Activated CD8-positive, alpha-beta T cell treated with anti-CD3 and anti-CD28 coated beads, Interleukin-2, amount 10 ng/mL, durations not matched to agents 7 days and 5 days (primary cell): Measurements from ENCODE around the gene NCBP1. TPM values are rescaled to one million over a fixed set of nuclear protein-coding genes. Genes with fewer than 3 reads are reported as not detected.
"Not testable (repeated sequence)": the region's sequence is repeated elsewhere in the genome, so short reads cannot be mapped to it uniquely, and the experiment has no call there.

Experiments used
- ATAC-seq: fragments of 150-1000 bp; cut with Tn5 transposase; one replicate; pipeline ENCODE4 v1.10.0; 2021; ENCODE audit warnings: moderate library complexity
- CTCF ChIA-PET: fragments of 350-600 bp; sonication (Branson Sonifier 250); formaldehyde crosslinking; loops from one replicate; lab custom pipeline; 2021; ENCODE audit warnings: antibody characterized with exemption; lab: Charles Lee
- POLR2A ChIA-PET: fragments of 350-600 bp; sonication (Branson Sonifier 250); formaldehyde crosslinking; loops from one replicate; lab custom pipeline; 2021; ENCODE audit warnings: antibody characterized with exemption; lab: Charles Lee
- DNase-seq: peaks from one replicate; pipeline ENCODE4 v3.0.0-alpha.2; 2020
- H3K27ac Mint-ChIP-seq: one replicate; pipeline ENCODE4 v1.8.0; 2021; ENCODE audit warnings: mild to moderate bottlenecking, mixed read lengths
- H3K27me3 Mint-ChIP-seq: one replicate; pipeline ENCODE4 v1.8.0; 2021; ENCODE audit warnings: low read depth, mixed read lengths
- H3K36me3 Mint-ChIP-seq: one replicate; pipeline ENCODE4 v1.8.0; 2021; ENCODE audit warnings: low read depth, mixed read lengths
- H3K4me1 Mint-ChIP-seq: one replicate; pipeline ENCODE4 v1.8.0; 2021; ENCODE audit warnings: low read depth, mixed read lengths
- H3K4me3 Mint-ChIP-seq: one replicate; pipeline ENCODE4 v1.8.0; 2021; ENCODE audit warnings: mild to moderate bottlenecking, mixed read lengths
- H3K9me3 Mint-ChIP-seq: one replicate; pipeline ENCODE4 v1.8.0; 2022; ENCODE audit warnings: mixed read lengths; ENCODE audit not compliant: insufficient read depth
- total RNA-seq, 2 experiments: library from RNA; stranded (reverse); gene quantifications; one replicate each; pipeline ENCODE4 v1.2.3, GENCODE V29; 2021

The NCBP1 gene
- total RNA-seq, 2 experiments from 2014 or later: 45.1 to 45.9 TPM

- H3K36me3 Mint-ChIP-seq: peaks cover 17% of the 10 kb centered on the region
- POLR2A ChIA-PET: interaction anchor here (0.8 kb wide), 1 partner anchor 50 kb away, joined by 3 read pairs; no protein-coding TSS in a partner anchor
- no peaks in the 10 kb centered on the region for H3K9me3 Mint-ChIP-seq
- CTCF ChIA-PET: interaction anchor here (0.9 to 8.3 kb wide), 54 partner anchors 12 to 745 kb away, joined by 3 to 172 read pairs (median 5); partner anchors contain the start of genes NCBP1, TDRD7, TMOD1 and TSTD2
- DNase-seq: no peak
- peaks cover 5% of the 10 kb centered on the region for H3K4me1 Mint-ChIP-seq
- H3K4me3 Mint-ChIP-seq: no peak overlapping the region
- H3K27ac Mint-ChIP-seq: no peak overlapping the region
- no peaks in the 10 kb centered on the region for H3K27me3 Mint-ChIP-seq
- no peak for ATAC-seq
These were observed 34.2 kb upstream of the NCBP1 start for GRCh38 chr9:97599314-97599846.

GRCh38 chr9:97600531-97601227, 32.9 kb upstream of the NCBP1 start:
- no peak for ATAC-seq
- H3K9me3 Mint-ChIP-seq: no peaks in the 10 kb centered on the region
- no peak overlapping the region for H3K4me3 Mint-ChIP-seq
- H3K4me1 Mint-ChIP-seq: peaks cover 5% of the 10 kb centered on the region
- DNase-seq: no peak
- POLR2A ChIA-PET: no interaction called here
- no peak overlapping the region for H3K27ac Mint-ChIP-seq
- no peaks in the 10 kb centered on the region for H3K27me3 Mint-ChIP-seq
- H3K36me3 Mint-ChIP-seq: peaks cover 23% of the 10 kb centered on the region
- CTCF ChIA-PET: interaction anchor here (1.0 to 8.3 kb wide), 4 partner anchors 11 to 132 kb away, joined by 3 to 172 read pairs (median 78); no protein-coding TSS in a partner anchor

- Mint-ChIP-seq H3K9me3 (no peaks in the 10 kb centered on the region), H3K27ac (no peak overlapping the region), H3K27me3 (no peaks in the 10 kb centered on the region), H3K4me1 (peaks cover 5% of the 10 kb centered on the region), H3K4me3 (no peak overlapping the region), H3K36me3 (peaks cover 23% of the 10 kb centered on the region)
- ChIA-PET CTCF (interaction anchor here (1.6 to 7.5 kb wide), 2 partner anchors 11 to 133 kb away, joined by 6 to 150 read pairs; no protein-coding TSS in a partner anchor), POLR2A (no interaction called here)
- ATAC-seq (no peak), DNase-seq (no peak)
These were observed 32.3 kb upstream of the NCBP1 start for GRCh38 chr9:97601228-97601898.

GRCh38 chr9:97602430-97602829, 31.2 kb upstream of the NCBP1 start:
- DNase-seq: no peak
- POLR2A ChIA-PET: no interaction called here
- CTCF ChIA-PET: interaction anchor here (1.1 to 7.5 kb wide), 4 partner anchors 9 to 191 kb away, joined by 4 to 150 read pairs (median 6); partner anchors contain the start of gene TDRD7
- peaks cover 23% of the 10 kb centered on the region for H3K36me3 Mint-ChIP-seq
- ATAC-seq: no peak
- H3K4me1 Mint-ChIP-seq: peaks cover 5% of the 10 kb centered on the region
- H3K9me3 Mint-ChIP-seq: no peaks in the 10 kb centered on the region
- no peaks in the 10 kb centered on the region for H3K27me3 Mint-ChIP-seq
- H3K4me3 Mint-ChIP-seq: no peak overlapping the region
- H3K27ac Mint-ChIP-seq: no peak overlapping the region

DNA sequence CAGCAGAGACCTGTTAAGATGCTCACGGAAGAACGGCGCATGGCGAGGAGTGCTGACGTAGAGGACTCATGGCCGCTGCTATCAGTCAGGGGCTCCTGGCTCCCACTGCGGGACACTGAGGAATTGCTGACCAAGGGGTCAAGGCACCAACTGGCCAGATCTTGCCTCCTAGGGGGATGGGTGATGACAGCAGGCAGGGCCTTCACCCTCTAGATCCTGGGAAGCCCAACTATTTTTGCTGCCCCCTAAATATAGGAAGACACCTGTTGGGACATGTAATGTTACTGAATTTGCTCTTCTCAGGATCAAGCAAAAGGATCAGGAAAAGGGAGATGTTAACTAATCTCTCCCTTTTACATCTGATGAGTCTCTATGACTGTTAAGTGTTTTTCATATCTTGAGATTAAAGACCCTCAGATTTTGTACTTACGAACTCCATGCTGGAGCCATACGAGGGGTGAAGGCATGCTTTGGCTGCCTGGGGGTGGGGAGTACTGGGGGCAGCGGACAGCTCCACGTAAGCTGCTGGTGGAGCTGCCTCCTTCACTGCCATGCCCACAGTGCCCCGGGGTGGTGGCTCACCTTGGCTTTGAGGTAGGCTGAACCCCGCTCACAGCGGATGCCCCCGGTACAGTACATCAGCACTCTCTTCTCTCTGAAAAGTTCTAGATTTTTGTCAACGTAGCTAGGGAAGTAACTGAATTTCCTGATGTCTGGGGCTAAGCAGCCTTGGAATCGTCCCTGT, 28.5 kb upstream of the NCBP1 start:
- DNase-seq: no peak
- no peak overlapping the region for H3K27ac Mint-ChIP-seq
- no peak for ATAC-seq
- ChIA-PET POLR2A (no interaction called here), CTCF (interaction anchor here (7.5 kb wide), 1 partner anchor 7 kb away, joined by 150 read pairs; no protein-coding TSS in a partner anchor)
- peaks cover 23% of the 10 kb centered on the region for H3K36me3 Mint-ChIP-seq
- no peaks in the 10 kb centered on the region for H3K4me1 Mint-ChIP-seq
- no peaks in the 10 kb centered on the region for H3K9me3 Mint-ChIP-seq
- H3K27me3 Mint-ChIP-seq: no peaks in the 10 kb centered on the region
- H3K4me3 Mint-ChIP-seq: no peak overlapping the region

- POLR2A ChIA-PET: interaction anchor here (1.2 kb wide), 1 partner anchor 18 kb away, joined by 6 read pairs; the partner anchor contains the start of genes NCBP1 and TSTD2
- H3K27me3 Mint-ChIP-seq: no peaks in the 10 kb centered on the region
- DNase-seq: peak; percentile 75
- peaks cover 16% of the 10 kb centered on the region for H3K36me3 Mint-ChIP-seq
- CTCF ChIA-PET: interaction anchor here (0.6 to 10.9 kb wide), 38 partner anchors 9 to 1163 kb away, joined by 3 to 150 read pairs (median 4); partner anchors contain the start of genes NCBP1, TDRD7, TMOD1 and TSTD2
- H3K4me1 Mint-ChIP-seq: peaks cover 11% of the 10 kb centered on the region
- no peak overlapping the region for H3K27ac Mint-ChIP-seq
- H3K9me3 Mint-ChIP-seq: no peaks in the 10 kb centered on the region
- no peak for ATAC-seq
- H3K4me3 Mint-ChIP-seq: no peak overlapping the region
These were observed 18.1 kb upstream of the NCBP1 start for GRCh38 chr9:97615439-97616072.

- Mint-ChIP-seq H3K27ac (no peak overlapping the region), H3K4me3 (no peak overlapping the region), H3K4me1 (peaks cover 11% of the 10 kb centered on the region), H3K27me3 (no peaks in the 10 kb centered on the region), H3K9me3 (no peaks in the 10 kb centered on the region), H3K36me3 (peaks cover 30% of the 10 kb centered on the region)
- ChIA-PET CTCF (interaction anchor here (0.9 to 5.7 kb wide), 4 partner anchors 19 to 232 kb away, joined by 3 to 84 read pairs (median 20); partner anchors contain the start of gene TMOD1), POLR2A (no interaction called here)
- DNase-seq: peak; percentile 12
- ATAC-seq: no peak
These were observed 15.6 kb upstream of the NCBP1 start for GRCh38 chr9:97617939-97618416.

GRCh38 chr9:97620063-97620462, 13.6 kb upstream of the NCBP1 start:
- H3K9me3 Mint-ChIP-seq, H3K27ac Mint-ChIP-seq, CTCF ChIA-PET, H3K27me3 Mint-ChIP-seq, POLR2A ChIA-PET, H3K4me3 Mint-ChIP-seq, DNase-seq, ATAC-seq: not testable (repeated sequence)
- Mint-ChIP-seq H3K36me3 (peaks cover 38% of the 10 kb centered on the region), H3K4me1 (peaks cover 11% of the 10 kb centered on the region)

GRCh38 chr9:97622483-97622882, 11.1 kb upstream of the NCBP1 start:
- H3K27me3 Mint-ChIP-seq, H3K4me3 Mint-ChIP-seq, ATAC-seq, H3K27ac Mint-ChIP-seq, DNase-seq, H3K9me3 Mint-ChIP-seq, POLR2A ChIA-PET: not testable (repeated sequence)
- Mint-ChIP-seq H3K36me3 (peaks cover 38% of the 10 kb centered on the region), H3K4me1 (peaks cover 10% of the 10 kb centered on the region)
- CTCF ChIA-PET: interaction anchor here (1.3 kb wide), 1 partner anchor 10 kb away, joined by 3 read pairs; no protein-coding TSS in a partner anchor

GRCh38 chr9:97623946-97624345, 9.7 kb upstream of the NCBP1 start:
- Mint-ChIP-seq H3K36me3 (peaks cover 38% of the 10 kb centered on the region), H3K4me3 (no peak overlapping the region), H3K27me3 (no peaks in the 10 kb centered on the region), H3K9me3 (no peaks in the 10 kb centered on the region), H3K27ac (no peak overlapping the region), H3K4me1 (peaks cover 2% of the 10 kb centered on the region)
- ChIA-PET CTCF (interaction anchor here (0.8 to 3.0 kb wide), 2 partner anchors 8 to 9 kb away, joined by 3 to 19 read pairs; partner anchors contain the start of genes NCBP1 and TSTD2), POLR2A (interaction anchor here (1.6 kb wide), 1 partner anchor 9 kb away, joined by 5 read pairs; the partner anchor contains the start of genes NCBP1 and TSTD2)
- DNase-seq (no peak), ATAC-seq (no peak)
